T-helper 1 cell (primary cell): ENCODE results near the gene ZNF552.
"Not testable (repeated sequence)": the region's sequence is repeated elsewhere in the genome, so short reads cannot be mapped to it uniquely, and the experiment has no call there.

ENCODE experiments used
- DNase-seq, 5 donors: peaks; one replicate each; pipeline ENCODE4 v3.0.0-alpha.2; 2012 to 2020
- total RNA-seq, 4 donors: gene quantifications; one replicate each; lab custom pipeline; 2026; lab: John Stamatoyannopoulos, UW

Gene ZNF552
- total RNA-seq = 9.1 to 17.4 (median 13.2) reads per million in 4 donors

DNA sequence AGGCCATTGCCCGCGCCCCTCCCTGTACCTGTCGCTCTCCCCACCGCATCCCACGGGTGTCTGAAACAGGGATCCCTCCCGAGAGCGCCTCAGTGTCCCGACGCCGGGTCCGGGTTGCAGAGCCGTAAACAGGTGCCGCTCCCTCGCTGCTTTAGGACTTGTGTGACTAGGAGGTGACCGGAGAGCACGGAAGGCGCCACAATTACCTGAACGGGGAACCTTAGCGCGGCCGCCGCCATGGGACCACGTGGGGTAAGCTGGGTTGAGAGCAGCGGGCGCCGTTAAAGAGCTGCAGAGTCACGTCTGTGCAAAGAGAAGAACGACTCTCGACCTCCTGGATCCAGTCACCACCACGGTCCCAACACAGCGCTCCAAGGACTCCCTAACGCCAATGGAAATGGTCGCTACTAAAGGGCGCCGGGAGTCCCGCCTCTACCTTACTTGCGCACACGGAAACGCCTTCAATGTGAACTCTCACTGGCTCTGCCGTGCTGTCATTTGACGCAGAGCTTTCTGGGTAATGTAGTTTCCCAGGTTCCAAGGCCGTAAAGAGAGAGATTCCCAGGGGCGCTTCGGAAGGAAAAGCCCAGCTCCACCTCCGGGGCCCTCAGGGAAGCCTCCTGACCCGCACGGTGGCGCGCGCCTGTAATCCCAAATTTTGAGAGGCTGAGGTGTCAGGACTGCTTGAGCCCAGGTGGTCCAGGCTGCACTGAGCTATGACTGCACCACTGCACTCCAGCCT is at the start of gene ZNF552:
ZNF552 (minus strand) TSS at position 409 of the 742 bp plus-strand sequence; CDS start at position 239, 170 bp downstream.
- DNase-seq = peak; percentile 57 to 85 (median 70)

GRCh38 chr19:57862351-57862750 is 47.6 kb upstream of the ZNF552 start:
- DNase-seq = not testable (repeated sequence)

- not testable (repeated sequence) for DNase-seq
These were observed 39.4 kb upstream of the ZNF552 start for GRCh38 chr19:57854117-57854516.

DNA sequence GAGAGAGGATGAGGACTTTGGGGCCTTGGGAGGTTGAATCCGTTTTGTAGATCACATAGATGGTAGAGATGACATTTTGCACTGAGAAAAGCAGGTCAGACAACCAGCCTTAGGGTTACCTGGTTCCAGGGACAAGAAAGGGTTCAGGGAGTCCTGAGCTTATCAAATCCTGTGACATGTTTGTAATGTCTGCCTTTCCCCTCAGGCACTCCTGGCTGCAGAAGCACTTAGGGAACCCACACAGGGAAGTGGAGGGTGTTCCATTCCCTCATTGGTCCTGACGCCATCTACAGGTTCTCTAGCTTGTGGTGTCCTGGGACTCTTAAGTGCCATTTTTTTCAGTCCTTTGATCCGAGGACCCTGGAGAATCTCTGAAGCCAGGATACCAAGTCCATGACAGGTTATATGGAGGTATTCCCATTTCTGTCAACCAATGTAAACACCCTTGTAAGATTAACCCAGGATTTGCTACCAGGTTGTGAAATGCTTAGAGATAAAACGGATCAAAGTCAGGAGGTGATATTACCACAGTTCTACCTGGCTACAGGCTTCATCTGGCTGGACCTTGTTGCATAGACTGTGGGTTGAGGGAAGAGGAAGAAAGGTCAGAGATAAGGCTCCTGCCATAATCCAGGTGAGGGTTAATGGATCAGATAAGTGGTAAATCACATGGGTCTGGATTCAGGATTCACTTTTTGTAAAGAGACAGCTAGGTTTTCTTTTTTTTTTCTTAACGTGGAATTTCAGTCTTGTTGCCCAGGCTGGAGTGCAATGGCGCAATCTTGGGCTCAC is 37.3 kb upstream of the ZNF552 start:
- not testable (repeated sequence) for DNase-seq

DNA sequence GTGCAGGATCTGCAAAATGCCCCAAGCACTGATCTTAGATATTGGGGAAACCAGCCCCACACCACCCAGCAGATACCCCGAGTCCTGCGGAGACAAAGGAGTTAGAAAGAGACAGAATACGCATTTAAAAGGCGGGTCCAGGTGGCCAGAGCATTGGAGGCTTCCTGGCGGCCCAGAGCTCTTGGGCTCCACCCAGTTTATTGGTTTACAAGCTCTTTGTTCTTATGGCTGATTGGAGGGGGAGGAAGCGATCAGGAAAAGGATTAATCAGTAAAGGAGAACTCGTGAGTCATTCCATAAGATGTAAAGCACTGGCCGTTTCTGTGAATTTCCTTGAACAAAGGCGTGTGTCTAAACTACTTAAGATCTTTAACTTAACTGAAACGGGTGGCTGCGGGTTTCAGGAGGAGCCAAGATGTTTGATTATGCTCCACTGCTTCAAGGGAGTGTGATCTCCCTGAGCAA is 35.9 kb upstream of the ZNF552 start:
- no peak for DNase-seq

DNA sequence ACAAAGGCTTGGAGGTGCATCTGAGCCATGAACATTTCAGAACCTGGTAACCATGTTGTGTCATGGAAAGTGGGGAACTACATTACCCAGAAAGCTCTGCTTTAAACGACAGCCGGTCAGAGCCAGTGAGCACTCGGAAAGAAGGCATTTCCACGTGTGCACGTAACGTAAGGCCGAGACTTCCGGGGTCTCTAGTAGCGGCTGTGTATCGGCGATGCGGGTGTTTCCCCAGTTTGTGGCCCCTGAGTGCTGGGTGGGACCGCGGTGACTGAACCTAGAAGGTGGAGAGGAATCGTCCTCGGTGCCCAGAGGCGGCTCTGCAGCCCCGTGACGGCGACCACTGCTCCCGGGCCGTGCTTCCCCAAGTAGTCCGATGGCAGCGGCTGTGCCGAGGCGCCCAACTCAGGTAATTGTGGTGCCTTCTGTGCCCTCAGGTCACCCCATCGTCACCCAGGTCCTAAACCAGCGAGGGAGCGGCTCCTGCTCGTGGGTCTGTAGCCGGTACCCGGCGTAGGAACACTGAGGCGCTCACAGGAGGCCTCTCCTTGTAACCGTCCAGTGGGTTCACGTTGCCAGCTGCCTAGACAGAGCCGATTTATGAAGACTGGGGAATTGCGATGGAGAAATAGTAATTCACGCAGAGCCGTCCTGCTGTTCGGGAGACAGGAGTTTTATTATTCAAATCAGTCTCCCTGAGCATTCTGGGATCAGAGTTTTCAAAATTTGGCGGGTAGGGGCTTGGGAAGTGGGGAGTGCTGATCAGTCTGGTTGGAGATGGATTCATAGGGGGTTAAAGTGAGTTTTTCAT is 35.2 kb upstream of the ZNF552 start, which contains the start of gene ZNF587:
ZNF587 (plus strand) TSS at position 194 of the 808 bp plus-strand sequence; CDS start at position 374, 180 bp downstream.
- DNase-seq = peak; percentile 68 to 86 (median 73)

- not testable (repeated sequence) for DNase-seq
These were observed 34.5 kb upstream of the ZNF552 start for GRCh38 chr19:57849162-57849665.

- DNase-seq = not testable (repeated sequence)
These were observed 32.5 kb upstream of the ZNF552 start for GRCh38 chr19:57847164-57847563.

GRCh38 chr19:57841122-57841763 is 26.5 kb upstream of the ZNF552 start:
- no peak for DNase-seq

- DNase-seq = not testable (repeated sequence)
These were observed 24.0 kb upstream of the ZNF552 start for GRCh38 chr19:57838622-57839191.

- DNase-seq = not testable (repeated sequence)
These were observed 22.3 kb upstream of the ZNF552 start for GRCh38 chr19:57836991-57837390.

- peak in 1 of 5 donors; percentile 17 for DNase-seq
These were observed 15.4 kb upstream of the ZNF552 start, which contains the start of gene ZNF587B for GRCh38 chr19:57830071-57830602. TSS of gene ZNF587B (plus strand) at chr19:57830299. CDS start at chr19:57830529, 230 bp downstream.

- no peak for DNase-seq
These were observed 14.6 kb upstream of the ZNF552 start for GRCh38 chr19:57829316-57829715.

DNA sequence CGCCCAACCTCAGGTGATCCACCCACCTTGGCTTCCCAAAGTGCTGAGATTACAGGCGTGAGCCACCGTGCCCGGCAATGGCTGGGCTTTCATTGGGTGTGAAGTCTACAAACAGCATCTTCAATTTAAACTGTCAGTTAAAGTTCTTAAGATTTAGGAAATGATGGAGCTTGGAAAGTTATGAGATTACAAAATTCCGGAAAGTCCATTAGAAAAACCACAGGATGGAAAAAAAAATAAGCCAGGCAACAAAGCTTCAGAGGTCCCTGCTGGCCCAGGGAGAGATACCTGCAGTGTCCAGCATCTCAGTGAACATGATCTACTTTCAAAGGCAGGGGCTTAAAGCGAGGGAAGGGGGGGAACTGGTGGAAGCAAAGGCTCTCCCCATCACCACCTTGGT is 10.8 kb upstream of the ZNF552 start:
- no peak for DNase-seq

DNA sequence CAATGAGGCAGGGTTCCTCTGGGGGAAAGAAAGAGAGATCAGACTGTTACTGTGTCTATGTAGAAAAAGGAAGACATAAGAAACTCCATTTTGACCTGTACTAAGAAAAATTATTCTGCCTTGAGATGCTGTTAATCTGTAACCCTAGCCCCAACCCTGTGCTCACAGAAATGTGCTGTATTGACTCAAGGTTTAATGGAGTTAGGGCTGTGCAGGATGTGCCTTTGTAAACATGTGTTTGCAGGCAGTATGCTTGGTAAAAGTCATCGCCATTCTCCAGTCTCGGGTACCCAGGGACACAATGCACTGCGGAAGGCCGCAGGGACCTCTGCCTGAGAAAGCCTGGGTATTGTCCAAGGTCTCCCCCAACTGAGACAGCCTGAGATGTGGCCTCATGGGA is 8.9 kb upstream of the ZNF552 start:
- DNase-seq = not testable (repeated sequence)

- DNase-seq = not testable (repeated sequence)
These were observed 8.4 kb upstream of the ZNF552 start for GRCh38 chr19:57823155-57823554.

GRCh38 chr19:57821501-57821900 is 6.8 kb upstream of the ZNF552 start:
- DNase-seq = not testable (repeated sequence)

DNA sequence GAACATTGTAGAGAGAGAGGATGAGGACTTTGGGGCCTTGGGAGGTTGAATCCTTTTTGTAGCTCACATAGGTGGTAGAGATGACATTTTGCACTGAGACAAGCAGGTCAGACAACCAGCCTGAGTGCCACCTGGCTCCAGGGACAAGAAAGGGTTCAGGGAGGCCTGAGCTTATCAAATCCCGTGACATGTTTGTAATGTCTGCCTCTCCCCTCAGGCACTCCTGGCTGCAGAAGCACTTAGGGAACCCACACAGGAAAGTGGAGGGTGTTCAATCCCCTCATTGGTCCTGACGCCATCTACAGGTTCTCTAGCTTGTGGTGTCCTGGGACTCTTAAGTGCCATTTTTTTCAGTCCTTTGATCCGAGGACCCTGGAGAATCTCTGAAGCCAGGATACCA is 6.4 kb upstream of the ZNF552 start:
- DNase-seq = not testable (repeated sequence)

DNA sequence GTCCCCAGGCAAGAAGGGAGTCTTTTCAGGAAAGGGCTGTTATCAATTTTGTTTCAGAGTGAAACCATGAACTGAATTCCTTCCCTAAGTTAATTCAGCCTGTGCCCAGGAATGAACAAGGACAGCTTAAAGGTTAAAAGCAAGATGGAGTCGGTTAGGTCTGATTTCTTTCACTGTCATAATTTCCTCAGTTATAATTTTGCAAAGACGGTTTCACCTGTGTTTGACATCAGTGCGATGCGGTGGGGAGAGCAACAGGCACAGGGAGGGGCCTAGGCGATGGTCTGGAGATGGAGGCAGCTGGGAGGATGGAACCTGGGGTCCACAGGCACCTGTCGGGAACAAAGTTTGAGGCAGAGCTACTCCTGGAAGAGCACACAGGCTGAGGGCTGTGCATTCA is 5.9 kb upstream of the ZNF552 start:
- no peak for DNase-seq

- peak; percentile 60 to 90 (median 76) for DNase-seq
These were observed 4.9 kb upstream of the ZNF552 start for GRCh38 chr19:57819475-57820148.
